Uterus (tissue), 2 donors: ENCODE data around the gene ZNF428.

Experiments used
- POLR2A ChIP-seq, 2 donors: fragments of 450-650 bp; IDR thresholded peaks; one replicate each; pipeline ENCODE4 v1.6.1; 2016; ENCODE audit warnings: antibody characterized with exemption in 2 of 2, mild to moderate bottlenecking in 1 of 2, moderate library complexity in 1 of 2
- TF ChIP-seq, protein P1 (sequence below), 4 experiments: fragments of 200-600 bp in 2 of 4; fragments of 450-650 bp in 2 of 4; sonication (generic) in 2 of 4; IDR thresholded peaks; one replicate each; pipeline ENCODE4 v1.5.1; 2016 to 2019; ENCODE audit warnings: antibody characterized with exemption in 4 of 4, mild to moderate bottlenecking in 2 of 4, moderate library complexity in 1 of 4

DNA sequence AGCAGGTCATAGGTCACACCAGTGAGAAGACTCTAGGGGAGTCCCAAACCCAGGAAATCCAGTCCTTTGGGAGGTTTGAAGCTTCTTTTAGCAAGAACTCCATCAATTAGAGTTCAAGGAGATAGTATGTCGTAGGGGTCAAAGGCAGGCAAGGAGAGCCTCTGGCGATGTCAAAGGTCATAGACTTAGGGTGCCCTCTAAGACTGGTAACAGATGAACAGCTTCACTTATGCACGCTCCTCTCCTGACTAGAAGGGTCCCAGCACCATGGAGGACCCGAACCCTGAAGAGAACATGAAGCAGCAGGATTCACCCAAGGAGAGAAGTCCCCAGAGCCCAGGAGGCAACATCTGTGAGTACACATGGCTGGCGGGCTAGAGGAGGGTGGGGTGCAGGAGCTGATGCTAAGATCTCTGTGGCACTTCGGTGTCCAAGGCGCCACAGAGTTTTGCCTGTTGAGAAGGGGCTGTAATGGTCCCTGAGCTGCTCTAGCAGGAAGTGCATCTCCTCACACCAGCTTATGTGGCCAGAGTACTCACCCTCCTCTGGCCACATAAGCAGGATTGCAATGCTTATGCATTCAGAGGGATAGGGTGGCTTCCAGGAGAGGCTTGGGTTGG is 22.5 kb downstream of the ZNF428 start:
- TF ChIP-seq POLR2A (IDR thresholded peaks at IDR 0.05): no peak
- TF ChIP-seq, protein P1, sequence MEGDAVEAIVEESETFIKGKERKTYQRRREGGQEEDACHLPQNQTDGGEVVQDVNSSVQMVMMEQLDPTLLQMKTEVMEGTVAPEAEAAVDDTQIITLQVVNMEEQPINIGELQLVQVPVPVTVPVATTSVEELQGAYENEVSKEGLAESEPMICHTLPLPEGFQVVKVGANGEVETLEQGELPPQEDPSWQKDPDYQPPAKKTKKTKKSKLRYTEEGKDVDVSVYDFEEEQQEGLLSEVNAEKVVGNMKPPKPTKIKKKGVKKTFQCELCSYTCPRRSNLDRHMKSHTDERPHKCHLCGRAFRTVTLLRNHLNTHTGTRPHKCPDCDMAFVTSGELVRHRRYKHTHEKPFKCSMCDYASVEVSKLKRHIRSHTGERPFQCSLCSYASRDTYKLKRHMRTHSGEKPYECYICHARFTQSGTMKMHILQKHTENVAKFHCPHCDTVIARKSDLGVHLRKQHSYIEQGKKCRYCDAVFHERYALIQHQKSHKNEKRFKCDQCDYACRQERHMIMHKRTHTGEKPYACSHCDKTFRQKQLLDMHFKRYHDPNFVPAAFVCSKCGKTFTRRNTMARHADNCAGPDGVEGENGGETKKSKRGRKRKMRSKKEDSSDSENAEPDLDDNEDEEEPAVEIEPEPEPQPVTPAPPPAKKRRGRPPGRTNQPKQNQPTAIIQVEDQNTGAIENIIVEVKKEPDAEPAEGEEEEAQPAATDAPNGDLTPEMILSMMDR (IDR thresholded peaks at IDR 0.05): no peak
